GM23338 (cell line): ENCODE measurements around the gene CBR1. TPM values are rescaled to one million over a fixed set of nuclear protein-coding genes. Genes with fewer than 3 reads are reported as not detected.
A peak's percentile ranks its signal among the peaks of the same experiment; 100 is the strongest.
"Not testable (repeated sequence)": the region's sequence is repeated elsewhere in the genome, so short reads cannot be mapped to it uniquely, and the experiment has no call there.

Experiments used
- ATAC-seq: fragments of 200-7000 bp; cut with Tn5 transposase; 3 replicates; pipeline ENCODE4 v1.9.1; 2020
- DNase-seq: peaks from one replicate; pipeline ENCODE4 v3.0.0-alpha.2; 2015; ENCODE audit warnings: low spot score
- H2AFZ ChIP-seq: fragments of 200-600 bp; sonication (generic); 2 replicates; pipeline ENCODE4 v1.8.0; 2016; ENCODE audit warnings: antibody characterized with exemption, mild to moderate bottlenecking, moderate library complexity
- H3F3A ChIP-seq: fragments of 200-600 bp; sonication (generic); replicated peaks from 2 replicates; pipeline ENCODE4 v1.8.0; 2017; ENCODE audit warnings: antibody characterized with exemption, mixed run types, low read depth
- H3K27ac ChIP-seq: fragments of 200-600 bp; sonication (generic); 2 replicates; pipeline ENCODE4 v1.6.1; 2016; ENCODE audit warnings: low read depth
- H3K27me3 ChIP-seq: fragments of 200-600 bp; sonication (generic); 2 replicates; pipeline ENCODE4 v1.8.0; 2016; ENCODE audit warnings: mild to moderate bottlenecking, mixed run types, moderate library complexity; ENCODE audit not compliant: insufficient read depth
- H3K36me3 ChIP-seq: fragments of 200-600 bp; sonication (generic); 2 replicates; pipeline ENCODE4 v1.8.0; 2016; ENCODE audit warnings: mild to moderate bottlenecking; ENCODE audit not compliant: insufficient read depth
- H3K4me1 ChIP-seq: fragments of 200-600 bp; sonication (generic); 2 replicates; pipeline ENCODE4 v1.8.0; 2016; ENCODE audit warnings: mild to moderate bottlenecking, moderate library complexity; ENCODE audit not compliant: insufficient read depth
- H3K4me2 ChIP-seq: fragments of 200-600 bp; sonication (generic); 2 replicates; pipeline ENCODE4 v1.7.1; 2017; ENCODE audit warnings: mixed run types
- H3K4me3 ChIP-seq: fragments of 200-600 bp; sonication (generic); 2 replicates; pipeline ENCODE4 v1.6.1; 2016; ENCODE audit warnings: mixed run types
- H3K79me2 ChIP-seq: fragments of 200-600 bp; sonication (generic); replicated peaks from 2 replicates; pipeline ENCODE4 v1.8.0; 2017; ENCODE audit warnings: mild to moderate bottlenecking; ENCODE audit not compliant: insufficient read depth
- H3K9me2 ChIP-seq: fragments of 200-600 bp; sonication (generic); 2 replicates; pipeline ENCODE4 v1.8.0; 2017; ENCODE audit not compliant: insufficient read depth
- H4K20me1 ChIP-seq: fragments of 200-600 bp; sonication (generic); replicated peaks from 2 replicates; pipeline ENCODE4 v1.8.0; 2017; ENCODE audit warnings: mild to moderate bottlenecking; ENCODE audit not compliant: insufficient read depth
- H3K27ac Mint-ChIP-seq: 2 replicates; pipeline ENCODE4 v1.8.0; 2020; ENCODE audit warnings: inconsistent platforms, mild to moderate bottlenecking, moderate library complexity, mixed read lengths
- H3K27me3 Mint-ChIP-seq: 3 replicates; pipeline ENCODE4 v1.8.0; 2022; ENCODE audit warnings: low read depth, mild to moderate bottlenecking, moderate library complexity, mixed read lengths, inconsistent platforms; ENCODE audit not compliant: insufficient read depth, poor library complexity
- H3K36me3 Mint-ChIP-seq: 3 replicates; pipeline ENCODE4 v1.8.0; 2021; ENCODE audit warnings: low read depth, mild to moderate bottlenecking, inconsistent platforms, moderate library complexity, mixed read lengths
- H3K4me1 Mint-ChIP-seq: 3 replicates; pipeline ENCODE4 v1.8.0; 2020; ENCODE audit warnings: mild to moderate bottlenecking, inconsistent platforms, mixed read lengths
- H3K4me3 Mint-ChIP-seq: 3 replicates; pipeline ENCODE4 v1.8.0; 2021; ENCODE audit warnings: moderate library complexity, mild to moderate bottlenecking, inconsistent platforms, mixed read lengths
- H3K9me3 Mint-ChIP-seq: 3 replicates; pipeline ENCODE4 v1.8.0; 2020; ENCODE audit warnings: moderate library complexity, mild to moderate bottlenecking, inconsistent platforms, mixed read lengths
- CREB1 ChIP-seq: fragments of 250-450 bp; sonication (Bioruptor Pico); IDR thresholded peaks from 2 replicates; pipeline ENCODE4 v1.5.0; 2020; ENCODE audit warnings: low read depth, mild to moderate bottlenecking, moderate library complexity
- EZH2 ChIP-seq: fragments of 200-600 bp; sonication (generic); IDR thresholded peaks from one replicate; pipeline ENCODE4 v1.8.0; 2017; ENCODE audit warnings: antibody characterized with exemption, mild to moderate bottlenecking, low read depth; ENCODE audit not compliant: unreplicated experiment
- EZH2phosphoT487 ChIP-seq: fragments of 200-600 bp; sonication (generic); IDR thresholded peaks from one replicate; pipeline ENCODE4 v1.8.1; 2018; ENCODE audit warnings: antibody characterized with exemption; ENCODE audit not compliant: unreplicated experiment
- JUNB ChIP-seq: IDR thresholded peaks from one replicate; pipeline ENCODE4 v1.6.1; 2016; ENCODE audit warnings: antibody characterized with exemption; ENCODE audit not compliant: unreplicated experiment
- NANOG ChIP-seq: IDR thresholded peaks from 2 replicates; pipeline ENCODE4 v1.6.1; 2016; ENCODE audit warnings: antibody characterized with exemption, borderline replicate concordance
- POLR2AphosphoS5 ChIP-seq: IDR thresholded peaks from 2 replicates; pipeline ENCODE4 v1.6.1; 2016; ENCODE audit warnings: antibody characterized with exemption, low read depth
- REST ChIP-seq: IDR thresholded peaks from one replicate; pipeline ENCODE4 v1.6.1; 2018; ENCODE audit warnings: antibody characterized with exemption; ENCODE audit not compliant: unreplicated experiment
- STAT1 ChIP-seq: IDR thresholded peaks from one replicate; pipeline ENCODE4 v1.6.1; 2016; ENCODE audit warnings: antibody characterized with exemption; ENCODE audit not compliant: unreplicated experiment
- ZNF114 ChIP-seq: fragments of 250-450 bp; sonication (Bioruptor Pico); IDR thresholded peaks from 2 replicates; pipeline ENCODE4 v1.5.0; 2020; ENCODE audit warnings: mild to moderate bottlenecking, moderate library complexity
- ZNF462 ChIP-seq: fragments of 250-450 bp; sonication (Bioruptor Pico); IDR thresholded peaks from 2 replicates; pipeline ENCODE4 v1.5.0; 2020; ENCODE audit warnings: mild to moderate bottlenecking, moderate library complexity
- polyA plus RNA-seq: library from polyadenylated mRNA; unstranded; fragments of >200 nt; fragmentation: Nextera tagmentation; extraction: Ambion mirVana; gene quantifications from 2 replicates; pipeline ENCODE4 v1.2.1, GENCODE V29; 2016
- total RNA-seq: library from RNA; depleted of rRNA; stranded (reverse); fragments of >200 nt; shearing (Covaris generic); gene quantifications from 2 replicates; pipeline ENCODE4 v1.2.3, GENCODE V29; 2014
- TF ChIP-seq, protein P1 (sequence below): IDR thresholded peaks from 2 replicates; pipeline ENCODE4 v1.6.1; 2016; ENCODE audit warnings: antibody characterized with exemption

The CBR1 gene
- total and polyA plus RNA-seq, 2 experiments from 2014 or later: 285 to 487 TPM

DNA sequence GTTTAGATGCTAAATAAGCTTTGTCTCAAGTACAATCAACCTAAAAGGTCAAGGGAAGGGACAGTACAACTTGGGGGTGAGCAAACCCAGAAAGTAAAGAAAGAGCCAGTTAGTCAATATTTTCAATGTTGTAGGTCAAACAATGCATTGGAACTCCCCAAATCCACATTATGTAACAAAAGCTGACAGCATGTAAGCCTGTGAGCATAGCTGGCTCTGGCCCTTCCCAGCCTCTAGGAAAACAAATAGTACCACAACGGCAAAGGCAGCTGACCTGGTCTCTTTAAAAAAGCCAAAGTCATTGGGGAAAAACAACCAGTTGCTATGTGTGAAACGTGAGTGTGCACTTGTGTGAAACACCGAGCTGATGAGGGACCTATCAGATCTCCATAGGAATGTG lies 3.4 kb downstream of the CBR1 start (continued):
- TF ChIP-seq ZNF462 (CRISPR knock-in tag): no peak
- no peak for TF ChIP-seq NANOG
- TF ChIP-seq EZH2: no peak
- no peak for TF ChIP-seq JUNB

DNA sequence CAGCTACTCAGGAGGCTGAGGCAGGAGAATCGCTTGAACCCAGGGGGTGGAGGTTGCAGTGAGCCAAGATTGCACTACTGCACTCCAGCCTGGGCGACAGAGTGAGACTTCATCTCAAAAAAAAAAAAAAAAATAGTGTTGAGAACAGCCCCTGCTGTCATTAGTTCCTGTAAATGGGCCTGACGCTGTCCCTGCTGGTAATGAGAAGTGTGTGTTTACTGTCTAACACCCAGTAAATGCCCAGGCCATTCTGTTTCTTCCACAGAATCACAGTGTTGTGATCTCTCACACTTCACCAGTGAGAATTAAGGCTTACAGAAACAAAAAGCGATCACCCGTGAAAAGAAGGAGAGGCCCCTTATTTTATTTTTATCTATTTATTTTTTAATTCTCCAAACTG lies 4.1 kb downstream of the CBR1 start:
- not testable (repeated sequence) for H2AFZ ChIP-seq, DNase-seq, H3K9me2 ChIP-seq, H3K4me3 ChIP-seq, H3K4me3 Mint-ChIP-seq, H3K27ac Mint-ChIP-seq, H3K27me3 ChIP-seq, H4K20me1 ChIP-seq, ATAC-seq
- peaks cover 16% of the 10 kb centered on the region for H3K36me3 ChIP-seq
- peaks cover 24% of the 10 kb centered on the region for H3K79me2 ChIP-seq
- H3F3A ChIP-seq: peaks cover 15% of the 10 kb centered on the region
- peaks cover 15% of the 10 kb centered on the region for H3K27me3 Mint-ChIP-seq
- H3K4me1 ChIP-seq: peaks cover 51% of the 10 kb centered on the region
- H3K4me2 ChIP-seq: 0 out of 2 replicates have a peak overlapping the region, but pooled peaks have one; percentile 90
- peaks cover 48% of the 10 kb centered on the region for H3K4me1 Mint-ChIP-seq
- H3K27ac ChIP-seq: peak overlapping the region; percentile 76
- peaks cover 12% of the 10 kb centered on the region for H3K9me3 Mint-ChIP-seq
- peaks cover 42% of the 10 kb centered on the region for H3K36me3 Mint-ChIP-seq

- H3K27ac Mint-ChIP-seq: no peak overlapping the region; the same call in 1 of the 2 replicates
- Histone ChIP-seq H2AFZ (no peak overlapping the region), H3K4me1 (peaks cover 51% of the 10 kb centered on the region), H3F3A (peaks cover 10% of the 10 kb centered on the region), H3K9me2 (no peaks in the 10 kb centered on the region), H3K4me2 (peak overlapping the region; percentile 25), H3K4me3 (no peak overlapping the region), H4K20me1 (no peaks in the 10 kb centered on the region), H3K79me2 (peaks cover 22% of the 10 kb centered on the region), H3K27me3 (no peaks in the 10 kb centered on the region), H3K36me3 (peaks cover 12% of the 10 kb centered on the region), H3K27ac (peak overlapping the region; percentile 76)
- H3K27me3 Mint-ChIP-seq: peaks cover 8% of the 10 kb centered on the region
- ATAC-seq: no peak
- H3K4me3 Mint-ChIP-seq: no peak overlapping the region; the same call in 2 of the 3 replicates
- H3K36me3 Mint-ChIP-seq: peaks cover 33% of the 10 kb centered on the region
- DNase-seq: no peak
- H3K9me3 Mint-ChIP-seq: peaks cover 6% of the 10 kb centered on the region; the same call in 2 of the 3 replicates
- peaks cover 54% of the 10 kb centered on the region for H3K4me1 Mint-ChIP-seq
- TF ChIP-seq NANOG (no peak), POLR2AphosphoS5 (no peak), CREB1 (CRISPR knock-in tag) (no peak), STAT1 (no peak), REST (no peak), EZH2phosphoT487 (no peak), ZNF114 (CRISPR knock-in tag) (no peak)
- TF ChIP-seq, protein P1, sequence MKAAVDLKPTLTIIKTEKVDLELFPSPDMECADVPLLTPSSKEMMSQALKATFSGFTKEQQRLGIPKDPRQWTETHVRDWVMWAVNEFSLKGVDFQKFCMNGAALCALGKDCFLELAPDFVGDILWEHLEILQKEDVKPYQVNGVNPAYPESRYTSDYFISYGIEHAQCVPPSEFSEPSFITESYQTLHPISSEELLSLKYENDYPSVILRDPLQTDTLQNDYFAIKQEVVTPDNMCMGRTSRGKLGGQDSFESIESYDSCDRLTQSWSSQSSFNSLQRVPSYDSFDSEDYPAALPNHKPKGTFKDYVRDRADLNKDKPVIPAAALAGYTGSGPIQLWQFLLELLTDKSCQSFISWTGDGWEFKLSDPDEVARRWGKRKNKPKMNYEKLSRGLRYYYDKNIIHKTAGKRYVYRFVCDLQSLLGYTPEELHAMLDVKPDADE: no peak
Measured at GRCh38 chr21:36075171-36075570, 5.3 kb downstream of the CBR1 start.
